H9 (cell line): ENCODE data around the gene ZNF200. TPM values are rescaled to one million over a fixed set of nuclear protein-coding genes. Genes with fewer than 3 reads are reported as not detected.

Source experiments
- DNase-seq: peaks from one replicate; pipeline ENCODE4 v3.0.0-alpha.2; 2017
- H2AFZ ChIP-seq: one replicate; pipeline ENCODE4 v1.6.1; 2013; ENCODE audit warnings: mild to moderate bottlenecking, low read length, control low read depth, moderate library complexity
- H2AK5ac ChIP-seq: 2 replicates; pipeline ENCODE4 v1.6.1; 2013; ENCODE audit warnings: low read length, control low read depth, mixed read lengths; ENCODE audit not compliant: insufficient read length
- H2BK120ac ChIP-seq: one replicate; pipeline ENCODE4 v1.6.1; 2013; ENCODE audit warnings: low read depth, mild to moderate bottlenecking, low read length, control low read depth, inconsistent platforms; ENCODE audit not compliant: poor library complexity, severe bottlenecking
- H2BK12ac ChIP-seq: 2 replicates; pipeline ENCODE4 v1.6.1; 2013; ENCODE audit warnings: low read length, control low read depth, mixed read lengths, low read depth; ENCODE audit not compliant: insufficient read length
- H2BK15ac ChIP-seq: 2 replicates; pipeline ENCODE4 v1.6.1; 2013; ENCODE audit warnings: low read depth, low read length, control low read depth
- H2BK20ac ChIP-seq: one replicate; pipeline ENCODE4 v1.6.1; 2013; ENCODE audit warnings: low read depth, mild to moderate bottlenecking, low read length, control low read depth, inconsistent platforms; ENCODE audit not compliant: poor library complexity, severe bottlenecking
- H2BK5ac ChIP-seq: 2 replicates; pipeline ENCODE4 v1.6.1; 2013; ENCODE audit warnings: low read length, control low read depth, mixed read lengths; ENCODE audit not compliant: insufficient read length
- H3K14ac ChIP-seq: 2 replicates; pipeline ENCODE4 v1.6.1; 2013; ENCODE audit warnings: low read length, control low read depth; ENCODE audit not compliant: insufficient read depth
- H3K18ac ChIP-seq: 2 replicates; pipeline ENCODE4 v1.6.1; 2013; ENCODE audit warnings: low read depth, mild to moderate bottlenecking, mixed read lengths, low read length, control low read depth; ENCODE audit not compliant: insufficient read length
- H3K23ac ChIP-seq: 2 replicates; pipeline ENCODE4 v1.6.1; 2013; ENCODE audit warnings: low read length, control low read depth, mixed read lengths, low read depth; ENCODE audit not compliant: insufficient read length
- H3K23me2 ChIP-seq: 2 replicates; pipeline ENCODE4 v1.6.1; 2013; ENCODE audit warnings: low read depth, mild to moderate bottlenecking, mixed read lengths, low read length, control low read depth; ENCODE audit not compliant: insufficient read length, poor library complexity, severe bottlenecking
- H3K27ac ChIP-seq: 2 replicates; pipeline ENCODE4 v1.5.1; 2013; ENCODE audit warnings: low read length, control low read depth, mixed read lengths, low read depth; ENCODE audit not compliant: insufficient read length
- H3K27me3 ChIP-seq: 2 replicates; pipeline ENCODE4 v1.6.1; 2013; ENCODE audit warnings: low read length, control low read depth, inconsistent platforms; ENCODE audit not compliant: insufficient read depth
- H3K4ac ChIP-seq: 2 replicates; pipeline ENCODE4 v1.6.1; 2013; ENCODE audit warnings: low read depth, mild to moderate bottlenecking, control low read depth, inconsistent platforms, low read length, moderate library complexity
- H3K4me1 ChIP-seq: 2 replicates; pipeline ENCODE4 v1.6.1; 2013; ENCODE audit warnings: low read length, control low read depth, inconsistent platforms; ENCODE audit not compliant: insufficient read depth
- H3K4me2 ChIP-seq: 2 replicates; pipeline ENCODE4 v1.6.1; 2013; ENCODE audit warnings: low read length, control low read depth, mixed read lengths; ENCODE audit not compliant: insufficient read length, insufficient read depth
- H3K56ac ChIP-seq: 2 replicates; pipeline ENCODE4 v1.6.1; 2013; ENCODE audit warnings: low read depth, mild to moderate bottlenecking, mixed read lengths, low read length, control low read depth; ENCODE audit not compliant: insufficient read length
- H3K79me1 ChIP-seq: 2 replicates; pipeline ENCODE4 v1.6.1; 2013; ENCODE audit warnings: low read depth, mild to moderate bottlenecking, moderate library complexity, low read length, control low read depth, inconsistent platforms; ENCODE audit not compliant: insufficient read depth, poor library complexity, severe bottlenecking
- H3K79me2 ChIP-seq: 2 replicates; pipeline ENCODE4 v1.6.1; 2013; ENCODE audit warnings: low read length, control low read depth, inconsistent platforms; ENCODE audit not compliant: insufficient read depth
- H3K9ac ChIP-seq: 2 replicates; pipeline ENCODE4 v1.6.1; 2013; ENCODE audit warnings: low read length, control low read depth, mixed read lengths; ENCODE audit not compliant: insufficient read length; ENCODE audit errors: extremely low read depth
- H3K9me3 ChIP-seq: one replicate; pipeline ENCODE4 v1.6.1; 2013; ENCODE audit warnings: low read depth, low read length, inconsistent platforms; ENCODE audit not compliant: control insufficient read depth
- H3T11ph ChIP-seq: one replicate; pipeline ENCODE4 v1.6.1; 2013; ENCODE audit warnings: mild to moderate bottlenecking, low read length, control low read depth, inconsistent platforms
- H4K20me1 ChIP-seq: one replicate; pipeline ENCODE4 v1.6.1; 2013; ENCODE audit not compliant: control insufficient read depth, insufficient read length, insufficient read depth
- H4K5ac ChIP-seq: 2 replicates; pipeline ENCODE4 v1.6.1; 2013; ENCODE audit warnings: low read depth, mild to moderate bottlenecking, mixed read lengths, low read length, control low read depth; ENCODE audit not compliant: insufficient read length
- H4K8ac ChIP-seq: replicated peaks from 2 replicates; pipeline ENCODE4 v1.6.1; 2013; ENCODE audit warnings: low read length, control low read depth, mixed read lengths, low read depth; ENCODE audit not compliant: insufficient read length
- H4K91ac ChIP-seq: 2 replicates; pipeline ENCODE4 v1.6.1; 2013; ENCODE audit warnings: low read depth, mild to moderate bottlenecking, moderate library complexity, mixed read lengths, low read length, control low read depth; ENCODE audit not compliant: insufficient read length
- H3K27ac Mint-ChIP-seq, 3 experiments: 2 replicates in 2 of 3; 3 replicates in 1 of 3; pipeline ENCODE4 v1.8.0; 2020 to 2021; ENCODE audit warnings: mixed read lengths in 3 of 3, mild to moderate bottlenecking in 1 of 3, moderate library complexity in 1 of 3
- H3K27me3 Mint-ChIP-seq: 2 replicates; pipeline ENCODE4 v1.8.0; 2021; ENCODE audit warnings: low read depth, mild to moderate bottlenecking, moderate library complexity, mixed read lengths
- H3K36me3 Mint-ChIP-seq, 3 experiments: 2 replicates in 2 of 3; 3 replicates in 1 of 3; pipeline ENCODE4 v1.8.0; 2020 to 2021; ENCODE audit warnings: low read depth in 3 of 3, mixed read lengths in 3 of 3; ENCODE audit not compliant: insufficient read depth in 1 of 3
- H3K4me1 Mint-ChIP-seq, 2 experiments: 2 replicates each; pipeline ENCODE4 v1.8.0; 2020; ENCODE audit warnings: mixed read lengths in 2 of 2
- H3K4me3 Mint-ChIP-seq, 2 experiments: 2 replicates in 1 of 2; 3 replicates in 1 of 2; pipeline ENCODE4 v1.8.0; 2020 to 2021; ENCODE audit warnings: mild to moderate bottlenecking in 2 of 2, mixed read lengths in 2 of 2, moderate library complexity in 1 of 2
- H3K9me3 Mint-ChIP-seq, 2 experiments: 2 replicates in 1 of 2; 3 replicates in 1 of 2; pipeline ENCODE4 v1.8.0; 2020; ENCODE audit warnings: mild to moderate bottlenecking in 2 of 2, mixed read lengths in 2 of 2, moderate library complexity in 1 of 2
- CTCF ChIP-seq: fragments of 200-600 bp; sonication (generic); conservative IDR thresholded peaks from 3 replicates; pipeline ENCODE4 v1.8.0; 2021; ENCODE audit warnings: antibody characterized with exemption, mild to moderate bottlenecking
- WGBS: extraction: QIAGEN DNeasy Blood & Tissue Kit; methylation state at CpG from one replicate; pipeline ENCODE4 v1.1.7; 2013; ENCODE audit warnings: missing lambda C conversion rate, low lambda C conversion rate, mixed read lengths; ENCODE audit not compliant: insufficient read length; ENCODE audit errors: extremely low coverage; 5-methylcytosine and 5-hydroxymethylcytosine counted together
- total RNA-seq: library from RNA; stranded (reverse); gene quantifications from 2 replicates; pipeline ENCODE4 v1.2.1, GENCODE V29; 2021

ZNF200 gene
- total RNA-seq, 1 experiment from 2014 or later = 14.9 TPM

- Histone ChIP-seq H4K8ac (no peak within 1 kb of the TSS), H2AK5ac (no peak within 1 kb of the TSS), H3K14ac (no peak within 1 kb of the TSS), H3K23me2 (peaks cover 39% of the 10 kb centered on the region), H2BK15ac (no peak within 1 kb of the TSS), H3K27ac (no peak within 1 kb of the TSS), H3K27me3 (peaks cover 2% of the 10 kb centered on the region; the same call in 1 of the 2 replicates), H3K4me2 (peak within 1 kb of the TSS; percentile 92), H3K56ac (no peak within 1 kb of the TSS), H2BK5ac (no peak within 1 kb of the TSS), H3K79me1 (no peaks in the 10 kb centered on the region), H3K18ac (peak within 1 kb of the TSS; percentile 57), H4K91ac (no peak within 1 kb of the TSS), H2BK120ac (no peak within 1 kb of the TSS), H3T11ph (no peak within 1 kb of the TSS), H4K5ac (no peak within 1 kb of the TSS), H3K9me3 (no peaks in the 10 kb centered on the region), H3K79me2 (no peaks in the 10 kb centered on the region), H3K4me1 (no peaks in the 10 kb centered on the region), H2BK20ac (no peak within 1 kb of the TSS), H2BK12ac (no peak within 1 kb of the TSS), H3K4ac (no peak within 1 kb of the TSS), H2AFZ (peak within 1 kb of the TSS; percentile 87), H4K20me1 (no peaks in the 10 kb centered on the region), H3K23ac (no peak within 1 kb of the TSS), H3K9ac (peak within 1 kb of the TSS; percentile 57)
- Mint-ChIP-seq H3K4me3 (peak within 1 kb of the TSS; percentile 93 to 98), H3K9me3 (peaks cover 3 to 6% of the 10 kb centered on the region in 2 experiments; a peak in 4 of 5 replicates), H3K27ac (peak within 1 kb of the TSS; percentile 66 to 87 (median 77); a peak in 4 of 7 replicates), H3K36me3 (no peaks in the 10 kb centered on the region; a peak in 2 of 7 replicates), H3K27me3 (peaks cover 61% of the 10 kb centered on the region), H3K4me1 (peaks cover 25 to 32% of the 10 kb centered on the region in 2 experiments)
- no CpG with 5 or more reads among the region's 51 CpGs for WGBS
- no peak for TF ChIP-seq CTCF
- DNase-seq = peak; percentile 76
These were observed 46.9 kb downstream of the ZNF200 start, which contains the start of gene OR1F1 for GRCh38 chr16:3187798-3188674. TSS of gene OR1F1 (plus strand) at chr16:3188204.
